ENCODE data around the gene TBC1D16.

Gene TBC1D16

DNA sequence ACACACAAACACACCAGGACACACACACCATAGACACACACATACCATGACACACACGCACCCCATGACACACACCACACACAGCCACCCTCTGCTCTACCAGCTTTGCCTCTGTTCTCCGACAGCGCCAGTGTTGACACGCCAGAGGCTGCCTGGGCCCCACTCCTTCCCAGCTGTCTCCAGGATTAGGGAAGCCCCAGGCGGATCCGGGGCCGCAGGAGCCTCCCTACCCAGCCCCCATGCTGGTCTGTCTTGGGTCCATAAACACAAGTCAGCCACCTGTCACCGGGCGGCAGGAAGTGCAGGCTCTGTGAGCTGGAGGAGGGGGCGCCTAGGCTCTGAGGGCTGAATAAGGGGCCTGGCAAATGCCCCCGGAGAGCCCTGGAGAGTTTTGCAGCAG, 10.5 kb downstream of the TBC1D16 start:
- no peak overlapping the region for H3K4me3 ChIP-seq (ENCODE audit: low read depth, low read length)
- no peak for DNase-seq (ENCODE audit: low read depth)
- TF ChIP-seq POLR2A (IDR thresholded peaks at IDR 0.05; ENCODE audit: extremely low read depth, insufficient read length) (no peak), MYC (IDR thresholded peaks at IDR 0.05; ENCODE audit: low read depth, low read length) (no peak)
- TF ChIP-seq, protein P1, sequence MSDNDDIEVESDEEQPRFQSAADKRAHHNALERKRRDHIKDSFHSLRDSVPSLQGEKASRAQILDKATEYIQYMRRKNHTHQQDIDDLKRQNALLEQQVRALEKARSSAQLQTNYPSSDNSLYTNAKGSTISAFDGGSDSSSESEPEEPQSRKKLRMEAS (IDR thresholded peaks at IDR 0.05; ENCODE audit: low read depth, low read length) = no peak
- TF ChIP-seq, protein P2, sequence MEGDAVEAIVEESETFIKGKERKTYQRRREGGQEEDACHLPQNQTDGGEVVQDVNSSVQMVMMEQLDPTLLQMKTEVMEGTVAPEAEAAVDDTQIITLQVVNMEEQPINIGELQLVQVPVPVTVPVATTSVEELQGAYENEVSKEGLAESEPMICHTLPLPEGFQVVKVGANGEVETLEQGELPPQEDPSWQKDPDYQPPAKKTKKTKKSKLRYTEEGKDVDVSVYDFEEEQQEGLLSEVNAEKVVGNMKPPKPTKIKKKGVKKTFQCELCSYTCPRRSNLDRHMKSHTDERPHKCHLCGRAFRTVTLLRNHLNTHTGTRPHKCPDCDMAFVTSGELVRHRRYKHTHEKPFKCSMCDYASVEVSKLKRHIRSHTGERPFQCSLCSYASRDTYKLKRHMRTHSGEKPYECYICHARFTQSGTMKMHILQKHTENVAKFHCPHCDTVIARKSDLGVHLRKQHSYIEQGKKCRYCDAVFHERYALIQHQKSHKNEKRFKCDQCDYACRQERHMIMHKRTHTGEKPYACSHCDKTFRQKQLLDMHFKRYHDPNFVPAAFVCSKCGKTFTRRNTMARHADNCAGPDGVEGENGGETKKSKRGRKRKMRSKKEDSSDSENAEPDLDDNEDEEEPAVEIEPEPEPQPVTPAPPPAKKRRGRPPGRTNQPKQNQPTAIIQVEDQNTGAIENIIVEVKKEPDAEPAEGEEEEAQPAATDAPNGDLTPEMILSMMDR (IDR thresholded peaks at IDR 0.05; ENCODE audit: low read depth, low read length) = no peak

DNA sequence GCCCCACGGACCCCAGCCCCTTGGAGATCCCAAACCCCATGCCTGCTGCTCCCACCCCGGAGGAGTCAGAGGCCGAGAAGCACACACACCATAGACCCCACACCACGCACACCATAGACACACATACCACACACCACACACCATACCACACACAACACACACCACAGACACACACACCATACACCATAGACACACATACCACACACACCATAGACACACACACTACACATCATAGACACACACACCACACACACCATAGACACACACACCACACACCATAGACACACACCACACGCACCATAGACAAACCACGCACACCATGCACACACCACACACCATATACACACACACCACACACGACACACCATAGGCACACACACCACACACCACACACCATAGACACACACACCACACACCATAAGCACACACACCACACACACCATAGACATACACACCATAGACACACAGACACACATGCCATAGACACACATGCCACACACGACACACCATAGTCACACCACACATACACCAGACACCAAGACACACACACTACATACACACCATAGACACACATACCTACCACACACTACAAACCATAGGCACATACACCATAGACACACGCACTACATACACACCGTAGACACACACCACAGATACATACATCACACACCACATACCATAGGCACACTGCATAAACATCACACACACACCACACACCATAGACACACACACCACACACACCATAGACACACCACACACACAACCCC, 11.3 kb downstream of the TBC1D16 start:
- no peak overlapping the region for H3K4me3 ChIP-seq (ENCODE audit: low read depth, low read length)
- TF ChIP-seq POLR2A (IDR thresholded peaks at IDR 0.05; ENCODE audit: extremely low read depth, insufficient read length) = no peak
- TF ChIP-seq, protein P1 (IDR thresholded peaks at IDR 0.05; ENCODE audit: low read depth, low read length) = no peak
- TF ChIP-seq MYC (IDR thresholded peaks at IDR 0.05; ENCODE audit: low read depth, low read length) = no peak
- TF ChIP-seq, protein P2 (IDR thresholded peaks at IDR 0.05; ENCODE audit: low read depth, low read length) = no peak
- DNase-seq (ENCODE audit: low read depth) = no peak

DNA sequence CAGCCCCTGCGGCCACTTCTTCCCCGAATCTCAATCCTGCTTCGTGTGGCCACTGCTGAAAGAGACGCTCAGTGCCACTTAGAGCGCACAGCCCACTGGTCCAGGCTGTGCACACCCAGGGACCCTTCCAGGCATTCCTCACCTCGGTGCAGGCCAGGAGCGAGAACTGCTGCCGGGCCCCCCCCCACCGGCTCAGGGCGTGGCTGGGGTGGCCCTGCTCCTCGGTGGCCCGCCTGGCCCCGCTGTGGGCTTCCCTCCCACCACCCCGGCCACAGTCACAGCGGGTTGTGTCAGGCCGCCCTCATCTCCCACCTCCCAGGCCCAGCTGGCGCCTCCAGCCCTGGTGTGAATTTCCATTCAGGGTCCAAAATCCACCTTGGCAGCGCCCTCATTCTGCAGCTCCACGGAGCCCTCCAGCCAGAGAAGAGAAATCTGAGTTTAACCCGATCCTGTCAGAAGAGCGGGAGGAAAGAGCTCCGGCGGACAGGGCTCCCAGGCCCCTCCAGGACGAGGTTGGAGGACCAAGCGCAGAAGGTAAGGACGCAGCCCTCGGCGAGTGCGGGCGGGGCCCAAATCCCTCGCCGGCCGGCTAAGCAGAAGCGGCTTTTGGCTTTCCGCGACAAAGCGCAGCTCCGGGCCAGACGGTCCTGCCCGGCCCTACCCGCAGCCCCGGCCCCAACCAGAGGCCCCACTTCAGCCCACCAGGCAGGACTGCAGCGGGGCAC, 12.0 kb downstream of the TBC1D16 start:
- no peak overlapping the region for H3K4me3 ChIP-seq (ENCODE audit: low read depth, low read length)
- no peak for DNase-seq (ENCODE audit: low read depth)
- TF ChIP-seq POLR2A (IDR thresholded peaks at IDR 0.05; ENCODE audit: extremely low read depth, insufficient read length) = no peak
- TF ChIP-seq, protein P2 (IDR thresholded peaks at IDR 0.05; ENCODE audit: low read depth, low read length) = no peak
- TF ChIP-seq MYC (IDR thresholded peaks at IDR 0.05; ENCODE audit: low read depth, low read length) = no peak

DNA sequence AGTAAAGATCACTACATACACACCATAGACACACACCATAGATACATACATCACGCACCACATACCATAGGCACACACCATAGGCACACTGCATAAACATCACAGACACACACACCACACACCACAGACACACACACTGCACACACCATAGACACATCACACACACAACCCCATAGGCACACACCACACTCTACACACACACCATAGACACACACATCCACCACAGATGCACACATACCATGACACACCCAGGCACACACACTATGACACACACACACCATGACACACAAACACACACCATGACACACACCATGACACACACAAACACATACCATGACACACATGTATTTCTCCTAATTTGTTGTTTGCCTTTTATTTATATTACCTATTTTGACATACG, 14.1 kb downstream of the TBC1D16 start:
- DNase-seq (ENCODE audit: low read depth) = no peak
- H3K4me3 ChIP-seq (ENCODE audit: low read depth, low read length) = no peak overlapping the region
- TF ChIP-seq, protein P1 (IDR thresholded peaks at IDR 0.05; ENCODE audit: low read depth, low read length) = no peak
- TF ChIP-seq POLR2A (IDR thresholded peaks at IDR 0.05; ENCODE audit: extremely low read depth, insufficient read length) (no peak), MYC (IDR thresholded peaks at IDR 0.05; ENCODE audit: low read depth, low read length) (no peak)
- TF ChIP-seq, protein P2 (IDR thresholded peaks at IDR 0.05; ENCODE audit: low read depth, low read length) = no peak

DNA sequence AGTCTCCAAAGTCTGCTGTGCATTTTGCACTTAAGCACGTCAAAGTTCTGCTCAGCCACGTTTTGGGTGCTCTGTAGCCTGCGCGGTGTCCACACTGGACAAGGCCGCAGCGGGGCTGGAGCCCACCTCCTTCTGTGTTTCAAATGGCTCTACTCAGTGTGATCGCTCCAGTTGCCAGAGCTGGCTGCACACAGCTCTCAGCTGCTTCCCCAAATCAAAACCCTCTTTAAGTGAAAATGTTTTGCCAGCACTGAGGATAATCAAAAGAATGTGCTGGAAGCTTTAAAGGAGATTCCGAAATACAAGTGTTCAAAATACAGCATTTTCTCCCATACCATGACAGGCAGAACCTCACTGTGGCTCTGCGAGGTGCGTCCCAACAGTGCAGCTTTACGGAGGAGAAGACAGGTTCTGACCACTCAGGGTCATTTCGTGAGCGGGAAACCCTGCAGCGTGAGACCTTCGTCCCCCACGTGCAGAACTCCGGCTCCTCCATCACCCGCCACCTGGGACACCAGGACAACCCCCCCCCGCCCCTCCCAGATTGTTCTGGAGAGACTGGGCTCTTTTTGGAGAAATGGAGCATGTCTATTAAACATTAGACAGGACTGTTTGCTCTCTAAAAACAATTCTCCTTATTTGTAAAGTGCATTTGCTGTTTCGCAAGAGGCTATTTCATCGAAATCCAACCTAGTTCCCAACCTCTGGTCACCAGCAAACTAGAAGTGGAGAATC, 16.6 kb downstream of the TBC1D16 start:
- no peak for DNase-seq (ENCODE audit: low read depth)
- H3K4me3 ChIP-seq (ENCODE audit: low read depth, low read length) = no peak overlapping the region
- no peak for TF ChIP-seq POLR2A (IDR thresholded peaks at IDR 0.05; ENCODE audit: extremely low read depth, insufficient read length)
- TF ChIP-seq, protein P2 (IDR thresholded peaks at IDR 0.05; ENCODE audit: low read depth, low read length) = no peak
- no peak for TF ChIP-seq MYC (IDR thresholded peaks at IDR 0.05; ENCODE audit: low read depth, low read length)
- TF ChIP-seq, protein P1 (IDR thresholded peaks at IDR 0.05; ENCODE audit: low read depth, low read length) = no peak
